IMR-90 (cell line): Measurements from ENCODE around the gene CDKL1.

ENCODE experiments used
- BHLHE40 ChIP-seq: fragments of 150-350 bp; IDR thresholded peaks from 2 replicates; pipeline ENCODE4 v1.6.1; 2016; ENCODE audit warnings: mild to moderate bottlenecking, low read depth, low read length
- CEBPB ChIP-seq: IDR thresholded peaks from 2 replicates; pipeline ENCODE4 v1.6.1; 2012; ENCODE audit warnings: low read depth, low read length, improper control_type of control experiment
- CTCF ChIP-seq: conservative IDR thresholded peaks from 2 replicates; pipeline ENCODE4 v1.5.1; 2012; ENCODE audit warnings: mild to moderate bottlenecking, low read depth, low read length, improper control_type of control experiment
- ELK1 ChIP-seq: fragments of 150-350 bp; IDR thresholded peaks from 2 replicates; pipeline ENCODE4 v1.6.1; 2016; ENCODE audit warnings: low read depth, mild to moderate bottlenecking, low read length, moderate library complexity, borderline replicate concordance
- FOS ChIP-seq: fragments of 150-350 bp; IDR thresholded peaks from 2 replicates; pipeline ENCODE4 v1.6.1; 2016; ENCODE audit warnings: low read depth, low read length
- MXI1 ChIP-seq: IDR thresholded peaks from 2 replicates; pipeline ENCODE4 v1.6.1; 2012; ENCODE audit warnings: low read depth, mild to moderate bottlenecking, low read length, moderate library complexity, borderline replicate concordance
- POLR2A ChIP-seq: IDR thresholded peaks from 2 replicates; pipeline ENCODE4 v1.6.1; 2012; ENCODE audit warnings: mild to moderate bottlenecking, low read depth, low read length
- RAD21 ChIP-seq: IDR thresholded peaks from 2 replicates; pipeline ENCODE4 v1.6.1; 2012; ENCODE audit warnings: low read length, improper control_type of control experiment
- RFX5 ChIP-seq: IDR thresholded peaks from 2 replicates; pipeline ENCODE4 v1.8.0; 2012; ENCODE audit warnings: low read depth, mild to moderate bottlenecking, low read length, moderate library complexity
- SMC3 ChIP-seq: fragments of 150-350 bp; IDR thresholded peaks from 2 replicates; pipeline ENCODE4 v1.6.1; 2016; ENCODE audit warnings: low read depth, mild to moderate bottlenecking, antibody characterized with exemption, low read length, moderate library complexity
- USF2 ChIP-seq: fragments of 150-350 bp; IDR thresholded peaks from 2 replicates; pipeline ENCODE4 v1.6.1; 2017; ENCODE audit warnings: mild to moderate bottlenecking, antibody characterized with exemption, low read length, low read depth

GRCh38 chr14:50285861-50286260 is 110.8 kb downstream of the CDKL1 start:
- TF ChIP-seq RFX5 = no peak
- no peak for TF ChIP-seq CTCF
- no peak for TF ChIP-seq POLR2A
- no peak for TF ChIP-seq SMC3
- no peak for TF ChIP-seq MXI1
- TF ChIP-seq CEBPB = no peak
- no peak for TF ChIP-seq FOS
- no peak for TF ChIP-seq ELK1
- TF ChIP-seq USF2 = no peak
- TF ChIP-seq RAD21 = no peak
- TF ChIP-seq BHLHE40 = no peak
